IMR-90 (cell line): ENCODE results near the gene OCSTAMP. TPM values are rescaled to one million over a fixed set of nuclear protein-coding genes. Genes with fewer than 3 reads are reported as not detected.

Experiments
- ATAC-seq: fragments of 200-7000 bp; cut with Tn5 transposase; 2 replicates; pipeline ENCODE4 v1.9.1; 2020; ENCODE audit warnings: low read depth, mild to moderate bottlenecking, moderate library complexity
- BruUV-seq: library from RNA; stranded (reverse); fragments of 400-500 nt; replicated peaks from 2 replicates; lab custom pipeline; 2021; lab: Mats Ljungman, UMichigan
- CTCF ChIA-PET: fragments of 300-600 bp; formaldehyde crosslinking; extraction: SDS; loops from one replicate; lab custom pipeline; 2021; ENCODE audit warnings: antibody characterized with exemption; lab: Yijun Ruan, JAX
- POLR2A ChIA-PET: fragments of 300-600 bp; sonication (Branson Sonifier 250); formaldehyde crosslinking; loops from one replicate; lab custom pipeline; 2022; ENCODE audit warnings: antibody characterized with exemption; ENCODE audit not compliant: unreplicated experiment; lab: Charles Lee
- DNase-seq: peaks from one replicate; pipeline ENCODE4 v3.0.0; 2013
- H2AFZ ChIP-seq: replicated peaks from 2 replicates; pipeline ENCODE3; 2013; ENCODE audit warnings: low read length, mild to moderate bottlenecking; ENCODE audit not compliant: poor library complexity
- H2AK5ac ChIP-seq: 2 replicates; pipeline ENCODE4 v1.6.1; 2013; ENCODE audit warnings: low read depth, low read length, inconsistent platforms
- H2AK9ac ChIP-seq: replicated peaks from 2 replicates; pipeline ENCODE3; 2013; ENCODE audit warnings: mild to moderate bottlenecking, low read depth, low read length, moderate library complexity; ENCODE audit not compliant: poor library complexity
- H2BK120ac ChIP-seq: 2 replicates; pipeline ENCODE4 v1.6.1; 2013; ENCODE audit warnings: low read depth, low read length, inconsistent platforms
- H2BK15ac ChIP-seq: 3 replicates; pipeline ENCODE4 v1.6.1; 2013; ENCODE audit warnings: low read depth, low read length, inconsistent platforms
- H2BK20ac ChIP-seq: 2 replicates; pipeline ENCODE4 v1.6.1; 2013; ENCODE audit warnings: low read depth, mild to moderate bottlenecking, inconsistent platforms, low read length, moderate library complexity
- H2BK5ac ChIP-seq: 2 replicates; pipeline ENCODE4 v1.6.1; 2013; ENCODE audit warnings: mild to moderate bottlenecking, low read depth, low read length, inconsistent platforms; ENCODE audit not compliant: poor library complexity, severe bottlenecking
- H3K14ac ChIP-seq: replicated peaks from 2 replicates; pipeline ENCODE4 v1.6.1; 2013; ENCODE audit warnings: low read depth, low read length, inconsistent platforms
- H3K18ac ChIP-seq: 2 replicates; pipeline ENCODE4 v1.6.1; 2013; ENCODE audit warnings: low read depth, low read length, control low read depth
- H3K23ac ChIP-seq: 2 replicates; pipeline ENCODE4 v1.6.1; 2013; ENCODE audit warnings: low read depth, low read length, inconsistent platforms
- H3K27ac ChIP-seq: 2 replicates; pipeline ENCODE4 v1.5.1; 2013; ENCODE audit warnings: mild to moderate bottlenecking, control low read depth, low read length; ENCODE audit not compliant: insufficient read depth
- H3K27me3 ChIP-seq: 2 replicates; pipeline ENCODE4 v1.6.1; 2013; ENCODE audit warnings: low read length; ENCODE audit not compliant: control insufficient read depth, insufficient read depth
- H3K36me3 ChIP-seq: 2 replicates; pipeline ENCODE4 v1.6.1; 2013; ENCODE audit warnings: low read length, mixed read lengths; ENCODE audit not compliant: control insufficient read depth, insufficient read depth
- H3K4ac ChIP-seq: 2 replicates; pipeline ENCODE4 v1.6.1; 2013; ENCODE audit warnings: low read depth, low read length, inconsistent platforms
- H3K4me1 ChIP-seq: 2 replicates; pipeline ENCODE4 v1.6.1; 2013; ENCODE audit warnings: low read length, mixed read lengths; ENCODE audit not compliant: control insufficient read depth, insufficient read depth
- H3K4me2 ChIP-seq: 2 replicates; pipeline ENCODE4 v1.6.1; 2013; ENCODE audit warnings: low read depth, mild to moderate bottlenecking, control low read depth, low read length, moderate library complexity
- H3K4me3 ChIP-seq: 2 replicates; pipeline ENCODE4 v1.5.1; 2013; ENCODE audit warnings: low read depth, mild to moderate bottlenecking, control low read depth, low read length, moderate library complexity; ENCODE audit not compliant: insufficient read depth
- H3K56ac ChIP-seq: 2 replicates; pipeline ENCODE4 v1.6.1; 2013; ENCODE audit warnings: low read length, inconsistent platforms; ENCODE audit not compliant: insufficient read depth; ENCODE audit errors: extremely low read depth
- H3K79me1 ChIP-seq, 2 experiments: 2 replicates each; pipeline ENCODE4 v1.6.1; 2013; ENCODE audit warnings: low read length in 2 of 2, inconsistent platforms in 1 of 2, low read depth in 1 of 2
- H3K9ac ChIP-seq: 2 replicates; pipeline ENCODE4 v1.6.1; 2013; ENCODE audit warnings: low read depth, low read length, control low read depth
- H3K9me1 ChIP-seq: 2 replicates; pipeline ENCODE4 v1.6.1; 2013; ENCODE audit warnings: low read length, inconsistent platforms; ENCODE audit not compliant: insufficient read depth
- H3K9me3 ChIP-seq: 2 replicates; pipeline ENCODE4 v1.6.1; 2013; ENCODE audit warnings: low read length; ENCODE audit not compliant: control insufficient read depth, insufficient read depth
- H4K20me1 ChIP-seq: 2 replicates; pipeline ENCODE4 v1.6.1; 2013; ENCODE audit warnings: low read length, inconsistent platforms; ENCODE audit not compliant: insufficient read depth
- H4K5ac ChIP-seq: 2 replicates; pipeline ENCODE4 v1.6.1; 2013; ENCODE audit warnings: mild to moderate bottlenecking, low read depth, low read length, control low read depth
- H4K8ac ChIP-seq, 2 experiments: 2 replicates each; pipeline ENCODE4 v1.6.1; 2013; ENCODE audit warnings: low read depth in 2 of 2, low read length in 2 of 2, control low read depth in 1 of 2, inconsistent platforms in 1 of 2
- H4K91ac ChIP-seq: 2 replicates; pipeline ENCODE4 v1.6.1; 2013; ENCODE audit warnings: low read depth, low read length, inconsistent platforms; ENCODE audit not compliant: insufficient read depth
- BHLHE40 ChIP-seq: fragments of 150-350 bp; IDR thresholded peaks from 2 replicates; pipeline ENCODE4 v1.6.1; 2016; ENCODE audit warnings: mild to moderate bottlenecking, low read depth, low read length
- CEBPB ChIP-seq: IDR thresholded peaks from 2 replicates; pipeline ENCODE4 v1.6.1; 2012; ENCODE audit warnings: low read depth, low read length, improper control_type of control experiment
- CHD1 ChIP-seq: IDR thresholded peaks from 2 replicates; pipeline ENCODE4 v1.6.1; 2012; ENCODE audit warnings: low read depth, low read length, improper control_type of control experiment
- CTCF ChIP-seq: conservative IDR thresholded peaks from 2 replicates; pipeline ENCODE4 v1.5.1; 2012; ENCODE audit warnings: mild to moderate bottlenecking, low read depth, low read length, improper control_type of control experiment
- ELK1 ChIP-seq: fragments of 150-350 bp; IDR thresholded peaks from 2 replicates; pipeline ENCODE4 v1.6.1; 2016; ENCODE audit warnings: low read depth, mild to moderate bottlenecking, low read length, moderate library complexity, borderline replicate concordance
- FOS ChIP-seq: fragments of 150-350 bp; IDR thresholded peaks from 2 replicates; pipeline ENCODE4 v1.6.1; 2016; ENCODE audit warnings: low read depth, low read length
- MAFK ChIP-seq: IDR thresholded peaks from 2 replicates; pipeline ENCODE4 v1.6.1; 2012; ENCODE audit warnings: low read depth, low read length, improper control_type of control experiment
- MAZ ChIP-seq: IDR thresholded peaks from 2 replicates; pipeline ENCODE4 v1.6.1; 2012; ENCODE audit warnings: low read depth, mild to moderate bottlenecking, low read length, improper control_type of control experiment, moderate library complexity, borderline replicate concordance
- MXI1 ChIP-seq: IDR thresholded peaks from 2 replicates; pipeline ENCODE4 v1.6.1; 2012; ENCODE audit warnings: low read depth, mild to moderate bottlenecking, low read length, moderate library complexity, borderline replicate concordance
- NFE2L2 ChIP-seq: fragments of 150-350 bp; IDR thresholded peaks from 2 replicates; pipeline ENCODE4 v1.6.1; 2016; ENCODE audit warnings: low read depth, mild to moderate bottlenecking, low read length
- POLR2A ChIP-seq: IDR thresholded peaks from 2 replicates; pipeline ENCODE4 v1.6.1; 2012; ENCODE audit warnings: mild to moderate bottlenecking, low read depth, low read length
- RAD21 ChIP-seq: IDR thresholded peaks from 2 replicates; pipeline ENCODE4 v1.6.1; 2012; ENCODE audit warnings: low read length, improper control_type of control experiment
- RCOR1 ChIP-seq: IDR thresholded peaks from 2 replicates; pipeline ENCODE4 v1.6.1; 2012; ENCODE audit warnings: mild to moderate bottlenecking, low read length, improper control_type of control experiment; ENCODE audit not compliant: insufficient replicate concordance
- RFX5 ChIP-seq: IDR thresholded peaks from 2 replicates; pipeline ENCODE4 v1.8.0; 2012; ENCODE audit warnings: low read depth, mild to moderate bottlenecking, low read length, moderate library complexity
- SMC3 ChIP-seq: fragments of 150-350 bp; IDR thresholded peaks from 2 replicates; pipeline ENCODE4 v1.6.1; 2016; ENCODE audit warnings: low read depth, mild to moderate bottlenecking, antibody characterized with exemption, low read length, moderate library complexity
- USF2 ChIP-seq: fragments of 150-350 bp; IDR thresholded peaks from 2 replicates; pipeline ENCODE4 v1.6.1; 2017; ENCODE audit warnings: mild to moderate bottlenecking, antibody characterized with exemption, low read length, low read depth
- WGBS, 2 experiments: methylation state at CpG; one replicate each; pipeline versions ENCODE4 v1.1.5 to v1.1.7; 2013; ENCODE audit warnings: missing lambda C conversion rate in 2 of 2; ENCODE audit not compliant: insufficient read length in 1 of 2; ENCODE audit errors: extremely low coverage in 2 of 2; 5-methylcytosine and 5-hydroxymethylcytosine counted together
- dilution Hi-C: fragments of 300-500 bp; cut with HindIII; formaldehyde crosslinking; loops from one replicate; pipeline ENCODE4 v1.14.3; 2018; ENCODE audit warnings: low sequenced_read_pairs; ENCODE audit not compliant: unreplicated experiment
- in situ Hi-C: fragments of 300-500 bp; cut with MboI; formaldehyde crosslinking; loops from 3 replicates; pipeline ENCODE4 v1.14.3; 2019; ENCODE audit warnings: low sequenced_read_pairs, inconsistent platforms, mixed read lengths
- intact Hi-C: fragments of 100-400 bp; cut with micrococcal nuclease; formaldehyde crosslinking; loops from 2 replicates; pipeline ENCODE4 v1.10.0; 2022
- polyA plus RNA-seq, 3 experiments: library from polyadenylated mRNA; depleted of rRNA; stranded (reverse); fragments of >200 nt; gene quantifications; 2 replicates each; pipeline ENCODE4 v1.2.3, GENCODE V29; 2012; ENCODE audit warnings: low replicate concordance in 1 of 3
- total RNA-seq: library from RNA; depleted of rRNA; stranded (reverse); fragments of >200 nt; gene quantifications from 2 replicates; pipeline ENCODE4 v1.2.3, GENCODE V29; 2012

Gene OCSTAMP
- total and polyA plus RNA-seq, 2 of the 4 experiments (the other 2 are of a cell fraction) = not detected

DNA sequence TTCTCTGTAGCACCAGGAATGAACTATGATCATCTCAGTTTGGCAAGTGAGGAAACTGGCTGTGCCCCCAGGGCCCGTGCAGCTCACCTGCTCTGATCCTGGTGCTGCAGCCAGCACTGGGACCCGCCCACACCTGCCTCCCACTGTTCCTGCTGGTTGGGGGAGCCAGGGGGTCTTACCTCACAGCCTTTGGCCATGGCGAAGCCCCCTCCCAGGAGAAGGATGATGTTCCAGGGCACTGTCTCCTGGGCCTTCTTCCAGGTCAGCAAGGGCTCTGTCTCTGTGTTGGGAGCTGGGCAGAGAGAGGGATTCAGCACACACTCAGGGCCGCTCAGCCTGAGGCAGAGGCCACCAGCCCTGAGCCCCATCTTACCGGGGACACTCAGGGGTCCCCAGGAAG lies 24.9 kb upstream of the OCSTAMP start:
- no peaks in the 10 kb centered on the region for H3K9me3 ChIP-seq
- no peak overlapping the region for H2AFZ ChIP-seq
- no peak overlapping the region for H3K18ac ChIP-seq
- CTCF ChIA-PET = interaction anchor here (0.7 kb wide), 1 partner anchor 1480 kb away, joined by 4 read pairs; no protein-coding TSS in a partner anchor
- no peak overlapping the region for H3K9ac ChIP-seq
- H3K9me1 ChIP-seq = no peaks in the 10 kb centered on the region
- H2AK5ac ChIP-seq = no peak overlapping the region
- no peaks in the 10 kb centered on the region for H3K79me1 ChIP-seq
- no peak overlapping the region for H3K23ac ChIP-seq
- peaks cover 2% of the 10 kb centered on the region; the same call in 1 of the 2 replicates for H3K4me1 ChIP-seq
- intact Hi-C loops (no loop called here), in situ Hi-C loops (no loop called here), dilution Hi-C loops (no loop called here)
- H2AK9ac ChIP-seq = no peak overlapping the region
- no peak overlapping the region for H2BK120ac ChIP-seq
- H3K27me3 ChIP-seq = no peaks in the 10 kb centered on the region
- BruUV-seq = no TSS peak
- H3K14ac ChIP-seq = no peak overlapping the region
- ATAC-seq = no peak
- no peaks in the 10 kb centered on the region for H3K36me3 ChIP-seq
- TF ChIP-seq FOS = no peak
- TF ChIP-seq RAD21 = no peak
- no peak for TF ChIP-seq CTCF
- TF ChIP-seq NFE2L2 = no peak
- TF ChIP-seq POLR2A = no peak
- TF ChIP-seq CHD1 = no peak
- TF ChIP-seq ELK1 = no peak
- no peak for TF ChIP-seq RCOR1
- TF ChIP-seq USF2 = no peak
- no peak for TF ChIP-seq MXI1
- TF ChIP-seq CEBPB = no peak
- TF ChIP-seq SMC3 = no peak
- TF ChIP-seq BHLHE40 = no peak
- TF ChIP-seq MAZ = no peak
- no peak for TF ChIP-seq MAFK
- no peak for TF ChIP-seq RFX5
- no peak overlapping the region for H2BK20ac ChIP-seq
- no peak overlapping the region for H2BK15ac ChIP-seq
- H4K8ac ChIP-seq = no peak overlapping the region
- H3K4me2 ChIP-seq = no peak overlapping the region
- no peak overlapping the region for H3K27ac ChIP-seq
- no peak overlapping the region for H4K5ac ChIP-seq
- no peak overlapping the region for H3K4me3 ChIP-seq
- no peak overlapping the region for H4K91ac ChIP-seq
- POLR2A ChIA-PET = no interaction called here
- H2BK5ac ChIP-seq = no peak overlapping the region
- no peak for DNase-seq
- no CpG with 5 or more reads among the region's 5 CpGs for WGBS, 2 experiments
- H4K20me1 ChIP-seq = no peaks in the 10 kb centered on the region
- no peak overlapping the region for H3K4ac ChIP-seq
- no peak overlapping the region for H3K56ac ChIP-seq
